Natural killer cell (primary cell): ENCODE data around the gene SEC16A. TPM values are rescaled to one million over a fixed set of nuclear protein-coding genes. Genes with fewer than 3 reads are reported as not detected.

ENCODE experiments used
- ATAC-seq, 3 donors: fragments of 150-1000 bp in 2 of 3; fragments of 200-7000 bp in 1 of 3; cut with Tn5 transposase; 1 replicate in 1 of 3; 2 replicates in 2 of 3; pipeline ENCODE4 v1.10.0; 2021; ENCODE audit warnings: mild to moderate bottlenecking in 2 of 3, moderate library complexity in 2 of 3
- DNase-seq, 2 donors: peaks; one replicate each; pipeline versions ENCODE4 v3.0.0 to v3.0.0-alpha.2; 2013 to 2021; ENCODE audit warnings: mixed read lengths in 1 of 2
- H3K27ac ChIP-seq: one replicate; pipeline ENCODE4 v1.5.1; 2013; ENCODE audit warnings: mild to moderate bottlenecking, low read length
- H3K27me3 ChIP-seq: one replicate; pipeline ENCODE4 v1.6.1; 2013; ENCODE audit warnings: low read length; ENCODE audit not compliant: control insufficient read depth, insufficient read depth
- H3K36me3 ChIP-seq: one replicate; pipeline ENCODE4 v1.6.1; 2013; ENCODE audit warnings: low read length; ENCODE audit not compliant: control insufficient read depth, insufficient read depth
- H3K4me1 ChIP-seq: one replicate; pipeline ENCODE4 v1.6.1; 2013; ENCODE audit warnings: low read length; ENCODE audit not compliant: control insufficient read depth, insufficient read depth
- H3K4me3 ChIP-seq: one replicate; pipeline ENCODE4 v1.5.1; 2013; ENCODE audit warnings: low read length
- H3K9me3 ChIP-seq: one replicate; pipeline ENCODE4 v1.6.1; 2013; ENCODE audit warnings: low read length; ENCODE audit not compliant: control insufficient read depth, insufficient read depth
- H3K27ac Mint-ChIP-seq, 2 donors: one replicate each; pipeline ENCODE4 v1.8.0; 2022; ENCODE audit warnings: mild to moderate bottlenecking in 2 of 2, mixed read lengths in 2 of 2, moderate library complexity in 1 of 2
- H3K27me3 Mint-ChIP-seq, 2 donors: one replicate each; pipeline ENCODE4 v1.8.0; 2022; ENCODE audit warnings: low read depth in 2 of 2, mixed read lengths in 2 of 2
- H3K36me3 Mint-ChIP-seq: one replicate; pipeline ENCODE4 v1.8.0; 2022; ENCODE audit warnings: mixed read lengths
- H3K4me1 Mint-ChIP-seq, 2 donors: one replicate each; pipeline ENCODE4 v1.8.0; 2022; ENCODE audit warnings: mixed read lengths in 2 of 2
- H3K4me3 Mint-ChIP-seq: one replicate; pipeline ENCODE4 v1.8.0; 2022; ENCODE audit warnings: mild to moderate bottlenecking, moderate library complexity, mixed read lengths
- H3K9me3 Mint-ChIP-seq, 2 donors: one replicate each; pipeline ENCODE4 v1.8.0; 2022; ENCODE audit warnings: mixed read lengths in 2 of 2
- WGBS: methylation state at CpG from one replicate; pipeline ENCODE4 v1.1.7; 2013; ENCODE audit warnings: missing lambda C conversion rate; ENCODE audit not compliant: insufficient coverage; 5-methylcytosine and 5-hydroxymethylcytosine counted together
- intact Hi-C: fragments of 100-400 bp; cut with micrococcal nuclease; formaldehyde crosslinking; loops from one replicate; pipeline ENCODE4 v1.14.2; 2022
- total RNA-seq, 4 donors: library from RNA; stranded (reverse); fragments of 120-200 nt in 1 of 4; gene quantifications; one replicate each; pipeline versions ENCODE4 v1.2.3 to v1.2.4, GENCODE V29; 2013 to 2022
- TF ChIP-seq, protein P1 (sequence below): fragments of 200-600 bp; IDR thresholded peaks from one replicate; pipeline ENCODE4 v1.8.0; 2022; ENCODE audit warnings: antibody characterized with exemption

The SEC16A gene
- total RNA-seq, 3 donors from 2014 or later (not counting 1 experiment from before 2014, with no cell fraction given) = 84.3 to 89.0 (median 87.1) TPM

DNA sequence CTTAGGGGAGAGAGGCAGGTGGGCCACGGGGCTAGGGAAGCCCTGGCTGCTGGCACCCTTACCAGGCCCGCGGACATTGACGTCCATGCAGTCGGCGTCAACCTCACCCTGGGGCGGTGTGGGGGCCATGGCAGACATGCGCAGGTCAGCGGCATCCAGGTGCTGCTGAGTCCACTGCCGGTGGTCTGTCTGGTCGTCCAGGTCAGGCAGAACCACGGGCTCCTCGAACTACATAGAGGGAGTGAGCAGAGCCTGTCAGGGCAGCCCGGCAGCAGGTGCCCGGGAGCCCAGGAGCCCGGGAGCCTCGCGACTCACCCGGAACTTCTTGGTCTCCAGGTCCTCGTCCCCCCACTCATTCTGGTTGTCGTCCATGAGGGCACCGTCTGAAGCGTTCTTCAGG is 18.8 kb upstream of the SEC16A start:
- Histone ChIP-seq H3K9me3 (no peaks in the 10 kb centered on the region), H3K4me1 (peaks cover 14% of the 10 kb centered on the region), H3K36me3 (peaks cover 94% of the 10 kb centered on the region), H3K27me3 (no peaks in the 10 kb centered on the region), H3K27ac (no peak overlapping the region), H3K4me3 (no peak overlapping the region)
- Mint-ChIP-seq H3K27ac (no peak overlapping the region), H3K4me1 (no peaks in the 10 kb centered on the region), H3K27me3 (no peaks in the 10 kb centered on the region), H3K4me3 (no peak overlapping the region), H3K9me3 (no peaks in the 10 kb centered on the region), H3K36me3 (no peaks in the 10 kb centered on the region)
- 96% methylated on average over 23 of the region's 23 CpGs for WGBS
- ATAC-seq (no peak), DNase-seq (no peak)
- intact Hi-C loops = no loop called here
- TF ChIP-seq, protein P1, sequence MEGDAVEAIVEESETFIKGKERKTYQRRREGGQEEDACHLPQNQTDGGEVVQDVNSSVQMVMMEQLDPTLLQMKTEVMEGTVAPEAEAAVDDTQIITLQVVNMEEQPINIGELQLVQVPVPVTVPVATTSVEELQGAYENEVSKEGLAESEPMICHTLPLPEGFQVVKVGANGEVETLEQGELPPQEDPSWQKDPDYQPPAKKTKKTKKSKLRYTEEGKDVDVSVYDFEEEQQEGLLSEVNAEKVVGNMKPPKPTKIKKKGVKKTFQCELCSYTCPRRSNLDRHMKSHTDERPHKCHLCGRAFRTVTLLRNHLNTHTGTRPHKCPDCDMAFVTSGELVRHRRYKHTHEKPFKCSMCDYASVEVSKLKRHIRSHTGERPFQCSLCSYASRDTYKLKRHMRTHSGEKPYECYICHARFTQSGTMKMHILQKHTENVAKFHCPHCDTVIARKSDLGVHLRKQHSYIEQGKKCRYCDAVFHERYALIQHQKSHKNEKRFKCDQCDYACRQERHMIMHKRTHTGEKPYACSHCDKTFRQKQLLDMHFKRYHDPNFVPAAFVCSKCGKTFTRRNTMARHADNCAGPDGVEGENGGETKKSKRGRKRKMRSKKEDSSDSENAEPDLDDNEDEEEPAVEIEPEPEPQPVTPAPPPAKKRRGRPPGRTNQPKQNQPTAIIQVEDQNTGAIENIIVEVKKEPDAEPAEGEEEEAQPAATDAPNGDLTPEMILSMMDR = no peak

DNA sequence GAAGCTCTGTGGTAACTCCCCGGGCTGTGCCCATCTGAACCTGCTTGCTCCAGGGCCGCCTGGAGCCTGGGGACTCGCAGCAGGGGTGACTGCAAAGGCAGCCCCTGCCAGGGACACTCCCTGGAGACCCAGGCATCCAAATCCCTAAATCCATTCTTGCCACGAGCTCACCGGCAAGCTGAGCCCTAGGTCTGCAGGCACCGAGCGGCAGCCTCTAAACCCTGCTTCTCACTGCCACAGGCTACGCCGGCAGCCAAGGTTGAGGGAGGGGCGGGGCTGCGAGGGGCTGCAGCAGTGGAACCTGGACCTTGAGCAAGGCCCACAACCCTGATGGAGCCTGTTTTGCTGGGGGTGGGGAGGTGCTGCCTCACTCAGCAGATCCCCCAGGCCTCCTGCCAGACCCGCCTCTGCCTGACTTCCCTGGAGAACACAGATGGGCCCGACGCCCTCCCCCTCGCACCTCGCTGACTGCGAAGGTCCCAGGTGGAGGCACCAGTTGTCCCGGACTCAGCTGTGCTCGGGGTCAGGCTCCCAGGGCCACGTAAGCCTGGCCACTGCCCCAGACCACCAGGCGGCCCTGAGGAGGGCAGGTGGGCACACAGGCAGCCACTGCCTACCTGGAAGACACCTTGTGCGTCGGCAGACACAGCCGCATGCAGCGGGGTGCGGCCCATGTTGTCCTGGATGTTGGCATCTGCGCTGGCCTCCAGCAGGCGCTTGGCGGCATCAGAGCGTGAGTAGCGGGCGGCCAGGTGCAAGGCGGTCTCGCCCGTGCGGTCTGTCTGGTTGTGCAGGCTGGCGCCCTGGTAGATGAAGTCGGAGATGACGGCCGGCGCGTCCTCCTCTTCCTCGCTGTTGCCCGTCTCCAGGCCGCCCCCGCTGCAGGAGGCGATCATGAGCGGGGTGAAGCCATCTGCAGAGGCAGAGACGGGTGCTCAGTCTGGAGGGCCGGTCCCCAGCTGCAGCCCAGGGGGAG is 17.4 kb upstream of the SEC16A start:
- WGBS = 97% methylated on average over 50 of the region's 50 CpGs
- H3K36me3 ChIP-seq = peaks cover 90% of the 10 kb centered on the region
- Mint-ChIP-seq H3K9me3 (no peaks in the 10 kb centered on the region), H3K27ac (no peak overlapping the region), H3K4me1 (peaks cover 0 to 4% of the 10 kb centered on the region in 2 donors), H3K4me3 (no peak overlapping the region), H3K36me3 (no peaks in the 10 kb centered on the region), H3K27me3 (no peaks in the 10 kb centered on the region)
- no peaks in the 10 kb centered on the region for H3K9me3 ChIP-seq
- intact Hi-C loops = no loop called here
- TF ChIP-seq, protein P1 = no peak
- H3K27me3 ChIP-seq = no peaks in the 10 kb centered on the region
- no peak overlapping the region for H3K4me3 ChIP-seq
- peaks cover under 1% of the 10 kb centered on the region for H3K4me1 ChIP-seq
- H3K27ac ChIP-seq = no peak overlapping the region
- DNase-seq (no peak), ATAC-seq (no peak)

DNA sequence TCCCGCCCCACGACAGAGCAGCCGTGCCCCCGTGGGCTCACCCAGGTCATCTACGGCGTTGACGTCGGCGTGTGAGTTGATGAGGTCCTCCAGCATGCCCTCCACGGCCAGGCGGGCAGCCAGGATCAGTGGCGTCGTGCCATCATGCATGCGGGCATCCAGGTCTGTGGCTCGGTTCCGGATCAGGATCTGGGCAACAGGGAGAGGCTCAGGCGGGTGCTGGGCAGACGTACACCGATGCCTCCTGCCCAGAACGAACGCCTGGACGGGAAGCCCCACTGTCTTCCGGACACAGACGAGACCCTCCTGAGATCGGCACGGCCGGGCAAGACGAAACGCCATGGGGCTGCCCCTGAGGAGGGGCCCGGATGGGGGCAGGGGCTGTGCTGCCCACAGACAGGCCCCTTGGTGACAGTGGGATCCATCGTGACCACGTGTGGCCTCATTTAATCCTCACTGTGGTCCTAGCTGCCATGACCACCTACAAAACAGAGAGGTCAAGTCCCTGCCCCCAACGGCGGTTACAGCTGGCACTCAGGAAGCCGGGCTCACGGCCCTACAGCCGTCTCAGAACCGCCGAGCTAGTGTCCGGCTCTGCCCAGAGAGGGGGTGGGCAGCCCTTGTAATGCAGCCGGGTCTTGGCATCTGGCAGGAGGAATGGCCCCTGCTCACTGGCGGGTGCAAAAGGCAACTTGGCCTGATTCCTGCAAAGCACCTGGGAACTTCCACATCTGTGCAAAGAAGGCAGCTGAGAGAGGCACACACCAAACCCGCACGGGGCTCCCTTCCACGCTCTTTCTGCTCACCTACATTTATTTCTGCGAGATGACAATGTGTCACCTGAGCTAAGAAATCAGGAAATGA is 16.5 kb upstream of the SEC16A start:
- DNase-seq (no peak), ATAC-seq (no peak)
- Mint-ChIP-seq H3K4me3 (no peak overlapping the region), H3K9me3 (no peaks in the 10 kb centered on the region), H3K4me1 (peaks cover 0 to 4% of the 10 kb centered on the region in 2 donors), H3K27ac (no peak overlapping the region), H3K27me3 (no peaks in the 10 kb centered on the region), H3K36me3 (no peaks in the 10 kb centered on the region)
- H3K27ac ChIP-seq = no peak overlapping the region
- no peaks in the 10 kb centered on the region for H3K4me1 ChIP-seq
- no peak overlapping the region for H3K4me3 ChIP-seq
- H3K9me3 ChIP-seq = no peaks in the 10 kb centered on the region
- 90% methylated on average over 46 of the region's 46 CpGs for WGBS
- peaks cover 87% of the 10 kb centered on the region for H3K36me3 ChIP-seq
- no peaks in the 10 kb centered on the region for H3K27me3 ChIP-seq
- TF ChIP-seq, protein P1 = no peak
- intact Hi-C loops = no loop called here
